C4-2B (cell line): ENCODE results near the gene NUDT4.
A peak's percentile ranks its signal among the peaks of the same experiment; 100 is the strongest.
"Not testable (repeated sequence)": the region's sequence is repeated elsewhere in the genome, so short reads cannot be mapped to it uniquely, and the experiment has no call there.

Experiments
- H3K27ac ChIP-seq: fragments of 450-650 bp; 2 replicates; pipeline ENCODE4 v1.5.1; 2017
- ZFX ChIP-seq: fragments of 450-650 bp; IDR thresholded peaks from 2 replicates; pipeline ENCODE4 v1.6.1; 2017
- TF ChIP-seq, protein P1 (sequence below): fragments of 450-650 bp; conservative IDR thresholded peaks from 2 replicates; pipeline ENCODE4 v1.5.1; 2017; ENCODE audit warnings: mild to moderate bottlenecking

NUDT4 gene

DNA sequence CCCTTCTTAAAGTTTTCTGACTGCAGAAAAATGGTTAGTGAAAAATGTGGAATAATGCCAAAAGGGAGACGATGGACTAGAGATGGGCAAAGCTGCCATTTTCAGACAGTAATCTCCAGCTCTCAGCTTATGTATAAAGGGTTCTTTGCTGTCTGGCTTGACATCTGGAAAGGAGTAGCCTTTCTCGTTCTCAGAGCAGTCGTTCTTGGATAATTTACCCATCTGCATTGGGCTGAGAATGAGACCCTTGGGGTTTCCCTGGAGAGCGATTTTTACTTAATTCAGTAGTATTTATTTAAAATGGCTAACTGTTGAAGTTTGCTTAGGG, 1.2 kb downstream of the NUDT4 start:
- TF ChIP-seq, protein P1, sequence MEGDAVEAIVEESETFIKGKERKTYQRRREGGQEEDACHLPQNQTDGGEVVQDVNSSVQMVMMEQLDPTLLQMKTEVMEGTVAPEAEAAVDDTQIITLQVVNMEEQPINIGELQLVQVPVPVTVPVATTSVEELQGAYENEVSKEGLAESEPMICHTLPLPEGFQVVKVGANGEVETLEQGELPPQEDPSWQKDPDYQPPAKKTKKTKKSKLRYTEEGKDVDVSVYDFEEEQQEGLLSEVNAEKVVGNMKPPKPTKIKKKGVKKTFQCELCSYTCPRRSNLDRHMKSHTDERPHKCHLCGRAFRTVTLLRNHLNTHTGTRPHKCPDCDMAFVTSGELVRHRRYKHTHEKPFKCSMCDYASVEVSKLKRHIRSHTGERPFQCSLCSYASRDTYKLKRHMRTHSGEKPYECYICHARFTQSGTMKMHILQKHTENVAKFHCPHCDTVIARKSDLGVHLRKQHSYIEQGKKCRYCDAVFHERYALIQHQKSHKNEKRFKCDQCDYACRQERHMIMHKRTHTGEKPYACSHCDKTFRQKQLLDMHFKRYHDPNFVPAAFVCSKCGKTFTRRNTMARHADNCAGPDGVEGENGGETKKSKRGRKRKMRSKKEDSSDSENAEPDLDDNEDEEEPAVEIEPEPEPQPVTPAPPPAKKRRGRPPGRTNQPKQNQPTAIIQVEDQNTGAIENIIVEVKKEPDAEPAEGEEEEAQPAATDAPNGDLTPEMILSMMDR = no peak
- TF ChIP-seq ZFX = no peak
- peak overlapping the region; percentile 94 for H3K27ac ChIP-seq

DNA sequence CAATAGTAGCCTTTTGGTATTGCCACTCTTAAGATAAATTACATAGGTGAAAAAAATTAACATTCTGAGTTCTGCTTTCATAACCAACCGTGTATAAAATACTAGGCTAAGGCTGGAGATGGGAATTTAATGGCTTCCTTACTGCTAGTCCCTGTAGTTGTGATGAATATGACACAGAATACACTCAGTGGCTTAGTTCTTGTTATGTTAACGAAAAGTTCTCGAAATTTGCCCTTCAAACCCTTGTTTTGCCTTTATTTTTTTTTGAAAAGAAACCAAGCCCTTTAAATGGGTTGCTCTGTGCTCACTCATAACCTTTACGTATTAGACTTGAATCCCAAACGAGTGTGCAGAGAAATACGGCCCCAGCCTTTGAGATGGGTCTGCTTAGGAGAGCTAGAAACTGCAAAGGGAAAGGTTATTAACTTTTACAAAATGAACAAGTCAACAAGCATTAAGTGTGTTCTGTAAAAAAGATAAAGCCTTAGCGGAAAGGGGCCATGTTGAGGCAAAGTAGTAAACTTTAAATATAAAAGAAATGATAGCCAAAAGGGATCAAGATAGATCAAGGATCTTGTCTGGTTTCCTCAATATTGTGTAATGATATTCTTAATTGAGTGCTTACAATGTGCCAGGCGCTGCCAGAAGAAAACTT, 1.7 kb downstream of the NUDT4 start:
- TF ChIP-seq, protein P1 = no peak
- no peak for TF ChIP-seq ZFX
- peak overlapping the region; percentile 94; the same call in 1 of the 2 replicates for H3K27ac ChIP-seq

DNA sequence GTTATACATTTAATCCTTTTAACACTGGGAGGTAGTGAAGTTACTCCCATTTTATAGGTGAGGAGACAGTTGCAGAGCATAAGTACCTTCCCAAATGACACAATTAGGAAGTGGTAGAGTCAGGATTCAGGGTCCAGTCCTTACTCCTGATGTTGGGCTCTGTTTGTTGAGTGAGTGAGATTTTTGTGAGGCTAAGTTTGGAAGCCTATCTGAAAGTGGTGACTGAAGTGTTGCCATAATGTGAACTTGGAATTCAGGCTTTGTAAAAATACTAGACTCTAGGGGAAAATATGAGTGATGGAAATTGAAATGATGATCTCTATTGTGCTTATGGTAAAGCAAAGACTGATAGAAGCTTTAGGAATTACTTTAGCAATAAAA, 2.2 kb downstream of the NUDT4 start:
- TF ChIP-seq, protein P1 = no peak
- no peak for TF ChIP-seq ZFX
- no peak overlapping the region for H3K27ac ChIP-seq

DNA sequence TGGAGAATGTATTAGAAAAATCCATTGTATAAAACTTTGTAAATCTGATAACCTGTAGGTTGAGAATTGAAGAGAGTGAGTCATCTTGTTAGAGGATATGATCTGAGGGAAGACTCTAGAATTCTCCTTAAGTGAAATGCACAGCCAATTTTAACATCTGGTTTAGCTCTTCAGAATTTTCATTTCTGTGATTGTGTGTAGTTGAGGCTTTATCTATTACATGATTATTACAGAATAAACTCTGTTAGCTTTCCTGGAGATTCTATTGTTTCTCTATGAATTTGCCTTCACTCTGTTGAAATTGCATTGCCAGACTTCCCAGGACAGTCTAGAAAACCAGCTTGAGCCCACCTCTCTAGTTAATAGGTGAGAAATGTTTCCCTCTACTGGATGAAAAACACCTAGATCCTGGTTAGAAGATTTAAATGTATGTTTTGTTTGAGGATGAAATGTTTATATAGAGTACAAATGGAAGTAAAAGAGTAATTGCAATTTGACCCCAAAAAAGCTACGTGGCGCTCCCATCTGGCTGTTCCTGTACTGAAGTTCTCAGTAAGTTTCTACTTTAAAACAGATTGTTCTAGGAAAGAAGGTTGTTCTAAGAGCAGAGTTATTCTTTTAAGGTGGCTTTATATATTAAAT, 2.9 kb downstream of the NUDT4 start:
- H3K27ac ChIP-seq = no peak overlapping the region
- no peak for TF ChIP-seq ZFX
- TF ChIP-seq, protein P1 = peak; percentile 53

DNA sequence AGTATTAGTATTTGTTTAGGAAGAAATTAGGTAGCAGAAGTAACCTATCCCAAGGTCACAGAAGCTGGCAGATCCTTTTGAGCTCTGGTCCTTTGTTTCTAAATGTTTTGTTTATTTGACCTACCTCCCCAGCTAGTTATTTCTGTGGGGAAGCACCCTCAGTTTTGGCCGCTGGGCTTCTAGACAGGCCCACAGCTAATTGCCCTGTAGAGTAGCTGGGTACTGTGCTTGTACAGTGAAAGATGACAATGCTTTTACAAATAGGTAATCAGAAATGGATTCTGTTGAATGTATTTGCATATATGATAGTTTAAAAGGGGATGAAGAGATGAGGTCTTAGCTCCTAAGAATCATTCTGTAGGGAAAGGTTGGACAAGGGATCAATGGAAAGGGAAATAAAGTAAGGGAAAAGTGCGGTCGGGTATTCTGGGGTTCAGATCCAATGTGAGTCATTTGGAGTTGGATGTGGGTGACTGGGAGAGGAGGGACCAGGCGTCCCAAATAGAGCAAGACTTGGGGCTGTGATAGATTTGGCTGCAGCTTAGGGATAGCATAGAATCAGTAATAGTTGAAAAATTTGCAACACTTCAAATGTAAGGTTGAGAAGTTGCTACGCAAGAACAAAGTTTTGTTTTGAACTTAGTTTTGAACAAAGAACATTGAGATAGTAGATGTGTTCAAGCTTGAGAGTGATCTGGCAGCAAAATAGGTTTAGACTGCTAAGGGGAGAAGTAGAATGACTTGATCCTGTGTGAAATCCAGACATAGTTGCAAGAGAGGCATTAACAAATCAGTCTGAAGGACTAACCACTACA, 3.6 kb downstream of the NUDT4 start:
- no peak overlapping the region for H3K27ac ChIP-seq
- TF ChIP-seq ZFX = no peak
- TF ChIP-seq, protein P1 = no peak

DNA sequence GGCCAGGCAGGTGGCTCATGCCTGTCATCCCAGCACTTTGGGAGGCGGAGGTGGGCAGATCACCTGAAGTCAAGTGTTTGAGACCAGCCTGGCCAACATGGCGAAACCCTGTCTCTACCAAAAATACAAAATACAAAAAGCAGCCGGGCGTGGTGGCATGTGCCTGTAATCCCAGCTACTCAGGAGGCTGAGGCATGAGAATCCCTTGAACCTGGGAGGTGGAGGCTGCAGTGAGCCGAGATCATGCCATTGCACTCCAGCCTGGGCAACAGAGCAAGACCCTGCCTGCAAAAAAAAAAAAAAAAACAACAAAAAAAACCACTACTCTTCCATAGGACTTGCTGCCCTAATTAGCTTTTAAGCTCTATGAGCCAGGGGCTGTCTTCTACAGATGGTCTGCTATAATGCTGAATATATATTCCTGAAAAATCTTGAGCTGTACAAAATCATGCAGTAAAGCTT, 4.3 kb downstream of the NUDT4 start:
- not testable (repeated sequence) for H3K27ac ChIP-seq

DNA sequence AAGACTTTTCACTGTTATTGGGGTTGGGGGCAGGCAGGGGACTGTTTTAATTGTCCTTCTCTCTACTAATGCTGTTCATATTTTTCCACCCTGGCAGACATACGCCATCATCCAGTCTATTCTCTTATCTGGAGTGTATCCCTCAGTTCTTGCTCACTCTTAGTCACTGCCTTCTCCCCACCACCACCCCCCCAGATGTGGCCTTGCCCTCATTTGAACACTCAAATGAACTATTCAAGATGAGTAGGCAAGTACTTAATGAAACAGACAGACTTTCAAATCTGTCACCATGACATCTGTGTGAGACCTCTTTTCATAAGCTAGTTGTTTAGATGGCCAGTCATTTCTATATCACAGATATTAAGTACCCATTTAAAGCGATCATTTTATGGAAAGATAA, 10.1 kb downstream of the NUDT4 start:
- no peak for TF ChIP-seq ZFX
- TF ChIP-seq, protein P1 = no peak
- no peak overlapping the region for H3K27ac ChIP-seq
